GM21447 (cell line): ENCODE measurements around the gene PRKCH.

Experiments used
- ATAC-seq: cut with Tn5 transposase; IDR thresholded peaks from one replicate; pipeline ENCODE4 v1.9.1; 2021; ENCODE audit not compliant: unreplicated experiment

Gene PRKCH

GRCh38 chr14:61321385-61322010 lies at the start of gene PRKCH:
TSS of gene PRKCH (plus strand) at chr14:61321579. CDS start at chr14:61322102, 523 bp downstream.
- ATAC-seq = no peak

GRCh38 chr14:61277232-61277631 lies 44.1 kb upstream of the PRKCH start:
- no peak for ATAC-seq

- no peak for ATAC-seq
These were observed 43.6 kb upstream of the PRKCH start for GRCh38 chr14:61277784-61278183.

GRCh38 chr14:61279082-61279481 lies 42.3 kb upstream of the PRKCH start:
- ATAC-seq = no peak

- ATAC-seq = no peak
These were observed 41.3 kb upstream of the PRKCH start for GRCh38 chr14:61280092-61280525.

- no peak for ATAC-seq
These were observed 40.7 kb upstream of the PRKCH start for GRCh38 chr14:61280526-61281185.

GRCh38 chr14:61281186-61281947 lies 40.0 kb upstream of the PRKCH start, which contains the start of gene TMEM30B:
TSS of gene TMEM30B (minus strand) at chr14:61281338. CDS start at chr14:61281147, 191 bp downstream.
- ATAC-seq = no peak

- ATAC-seq = no peak
These were observed 39.5 kb upstream of the PRKCH start for GRCh38 chr14:61281948-61282275.

GRCh38 chr14:61282746-61283145 lies 38.6 kb upstream of the PRKCH start:
- no peak for ATAC-seq

- ATAC-seq = no peak
These were observed 37.4 kb upstream of the PRKCH start for GRCh38 chr14:61284001-61284400.

GRCh38 chr14:61285364-61285763 lies 36.0 kb upstream of the PRKCH start:
- no peak for ATAC-seq

GRCh38 chr14:61287196-61287595 lies 34.2 kb upstream of the PRKCH start:
- no peak for ATAC-seq

- ATAC-seq = no peak
These were observed 33.2 kb upstream of the PRKCH start for GRCh38 chr14:61288228-61288627.

- ATAC-seq = no peak
These were observed 32.7 kb upstream of the PRKCH start for GRCh38 chr14:61288720-61289119.

GRCh38 chr14:61290701-61291100 lies 30.7 kb upstream of the PRKCH start:
- ATAC-seq = no peak

GRCh38 chr14:61296151-61296550 lies 25.2 kb upstream of the PRKCH start:
- ATAC-seq = no peak

GRCh38 chr14:61296719-61297502 lies 24.5 kb upstream of the PRKCH start:
- no peak for ATAC-seq

- no peak for ATAC-seq
These were observed 23.8 kb upstream of the PRKCH start for GRCh38 chr14:61297581-61297980.

- ATAC-seq = no peak
These were observed 22.6 kb upstream of the PRKCH start for GRCh38 chr14:61298824-61299223.

GRCh38 chr14:61300209-61300608 lies 21.2 kb upstream of the PRKCH start:
- no peak for ATAC-seq

GRCh38 chr14:61300754-61301153 lies 20.6 kb upstream of the PRKCH start:
- no peak for ATAC-seq
